ENCODE measurements around the gene ZNF446.

- no peak for TF ChIP-seq CTCF (IDR thresholded peaks at IDR 0.05; ENCODE audit: insufficient read depth, low read depth, low read length)
- TF ChIP-seq EZH2 (IDR thresholded peaks at IDR 0.05; ENCODE audit: insufficient read depth, low read length) = no peak
These were observed 3.8 kb downstream of the ZNF446 start for GRCh38 chr19:58479736-58480480.

All from astrocyte (in vitro differentiated cells and primary cell).